Esophagus squamous epithelium (tissue), 5 donors: ENCODE measurements around the gene RELCH. TPM values are rescaled to one million over a fixed set of nuclear protein-coding genes. Genes with fewer than 3 reads are reported as not detected.

ENCODE experiments used
- DNase-seq: peaks from one replicate; lab custom pipeline; 2025; lab: John Stamatoyannopoulos, UW
- H3K27ac ChIP-seq, 4 donors: fragments of 200-600 bp; sonication (generic); one replicate each; pipeline ENCODE4 v1.5.1; 2016 to 2019; ENCODE audit warnings: mild to moderate bottlenecking in 1 of 4
- H3K27me3 ChIP-seq, 4 donors: fragments of 200-600 bp; sonication (generic); 1 replicate in 3 of 4; 2 replicates in 1 of 4; pipeline versions ENCODE4 v1.5.1 to v1.6.0; 2017 to 2021; ENCODE audit warnings: antibody characterized with exemption in 1 of 4
- H3K36me3 ChIP-seq, 3 donors: fragments of 200-600 bp; sonication (generic); one replicate each; pipeline ENCODE4 v1.5.1; 2016 to 2019
- H3K4me1 ChIP-seq, 3 donors: fragments of 200-600 bp; sonication (generic); one replicate each; pipeline ENCODE4 v1.5.1; 2017 to 2019
- H3K4me3 ChIP-seq, 4 donors: fragments of 200-600 bp; sonication (generic); 1 replicate in 3 of 4; 2 replicates in 1 of 4; pipeline ENCODE4 v1.5.1; 2016 to 2019; ENCODE audit warnings: mild to moderate bottlenecking in 2 of 4, moderate library complexity in 1 of 4
- H3K9me3 ChIP-seq, 3 donors: fragments of 200-600 bp; sonication (generic); one replicate each; pipeline ENCODE4 v1.5.1; 2016 to 2019
- POLR2A ChIP-seq, 4 donors: fragments of 450-650 bp; IDR thresholded peaks; one replicate each; pipeline ENCODE4 v1.6.1; 2017; ENCODE audit warnings: antibody characterized with exemption in 4 of 4, mild to moderate bottlenecking in 4 of 4, moderate library complexity in 3 of 4
- WGBS, 2 donors: methylation state at CpG; one replicate each; pipeline ENCODE4 v1.1.5; 2018; 5-methylcytosine and 5-hydroxymethylcytosine counted together
- intact Hi-C: fragments of 100-400 bp; cut with DNase I; formaldehyde crosslinking; loops from one replicate; pipeline ENCODE4 v1.15.0; 2022
- total RNA-seq, 4 donors: library from RNA; depleted of rRNA; stranded (reverse); fragments of >200 nt; gene quantifications; one replicate each; pipeline ENCODE4 v1.1.0, GENCODE V29; 2016
- TF ChIP-seq, protein P1 (sequence below), 6 experiments: fragments of 450-650 bp in 4 of 6; fragments of 200-600 bp in 2 of 6; sonication (generic) in 2 of 6; IDR thresholded peaks; one replicate each; pipeline ENCODE4 v1.5.1; 2016 to 2019; ENCODE audit warnings: antibody characterized with exemption in 6 of 6, mild to moderate bottlenecking in 4 of 6, moderate library complexity in 4 of 6
- donor health status: DM: yes; HTN: yes; CAD: no.

Gene RELCH
- total RNA-seq, 4 donors from 2014 or later = 32.8 to 98.0 (median 69.0) TPM

DNA sequence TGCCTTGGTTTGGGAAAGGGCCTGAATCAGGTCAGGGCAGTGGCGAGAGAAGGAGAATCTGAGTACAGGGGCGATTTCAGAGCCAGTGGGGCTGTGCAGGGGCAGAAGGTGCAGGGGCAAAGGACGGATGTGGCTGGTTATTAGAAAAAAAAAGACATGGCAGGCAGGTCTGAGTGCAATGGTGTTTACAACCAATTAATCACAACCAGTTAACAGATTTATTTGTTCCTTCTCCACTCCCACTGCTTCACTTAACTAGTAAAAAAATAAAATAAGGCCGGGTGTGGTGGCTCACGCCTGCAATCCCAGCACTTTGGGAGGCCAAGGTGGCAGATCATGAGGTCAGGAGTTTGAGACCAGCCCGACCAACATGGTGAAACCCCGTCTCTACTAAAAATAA is 143.6 kb downstream of the RELCH start:
- no peak for TF ChIP-seq POLR2A (IDR thresholded peaks at IDR 0.05)
- TF ChIP-seq, protein P1, sequence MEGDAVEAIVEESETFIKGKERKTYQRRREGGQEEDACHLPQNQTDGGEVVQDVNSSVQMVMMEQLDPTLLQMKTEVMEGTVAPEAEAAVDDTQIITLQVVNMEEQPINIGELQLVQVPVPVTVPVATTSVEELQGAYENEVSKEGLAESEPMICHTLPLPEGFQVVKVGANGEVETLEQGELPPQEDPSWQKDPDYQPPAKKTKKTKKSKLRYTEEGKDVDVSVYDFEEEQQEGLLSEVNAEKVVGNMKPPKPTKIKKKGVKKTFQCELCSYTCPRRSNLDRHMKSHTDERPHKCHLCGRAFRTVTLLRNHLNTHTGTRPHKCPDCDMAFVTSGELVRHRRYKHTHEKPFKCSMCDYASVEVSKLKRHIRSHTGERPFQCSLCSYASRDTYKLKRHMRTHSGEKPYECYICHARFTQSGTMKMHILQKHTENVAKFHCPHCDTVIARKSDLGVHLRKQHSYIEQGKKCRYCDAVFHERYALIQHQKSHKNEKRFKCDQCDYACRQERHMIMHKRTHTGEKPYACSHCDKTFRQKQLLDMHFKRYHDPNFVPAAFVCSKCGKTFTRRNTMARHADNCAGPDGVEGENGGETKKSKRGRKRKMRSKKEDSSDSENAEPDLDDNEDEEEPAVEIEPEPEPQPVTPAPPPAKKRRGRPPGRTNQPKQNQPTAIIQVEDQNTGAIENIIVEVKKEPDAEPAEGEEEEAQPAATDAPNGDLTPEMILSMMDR (IDR thresholded peaks at IDR 0.05) = no peak
- no peak for DNase-seq
- peaks cover 0 to 86% (median 4%) of the 10 kb centered on the region in 4 donors for H3K27me3 ChIP-seq
- no peak overlapping the region for H3K27ac ChIP-seq
- H3K36me3 ChIP-seq = no peaks in the 10 kb centered on the region
- H3K4me3 ChIP-seq = no peak overlapping the region
- no peaks in the 10 kb centered on the region for H3K9me3 ChIP-seq
- WGBS, 2 donors = 89 to 97% methylated on average over 7 of the region's 7 CpGs
- H3K4me1 ChIP-seq = peaks cover 7 to 49% (median 11%) of the 10 kb centered on the region in 3 donors
- intact Hi-C loops = no loop called here

DNA sequence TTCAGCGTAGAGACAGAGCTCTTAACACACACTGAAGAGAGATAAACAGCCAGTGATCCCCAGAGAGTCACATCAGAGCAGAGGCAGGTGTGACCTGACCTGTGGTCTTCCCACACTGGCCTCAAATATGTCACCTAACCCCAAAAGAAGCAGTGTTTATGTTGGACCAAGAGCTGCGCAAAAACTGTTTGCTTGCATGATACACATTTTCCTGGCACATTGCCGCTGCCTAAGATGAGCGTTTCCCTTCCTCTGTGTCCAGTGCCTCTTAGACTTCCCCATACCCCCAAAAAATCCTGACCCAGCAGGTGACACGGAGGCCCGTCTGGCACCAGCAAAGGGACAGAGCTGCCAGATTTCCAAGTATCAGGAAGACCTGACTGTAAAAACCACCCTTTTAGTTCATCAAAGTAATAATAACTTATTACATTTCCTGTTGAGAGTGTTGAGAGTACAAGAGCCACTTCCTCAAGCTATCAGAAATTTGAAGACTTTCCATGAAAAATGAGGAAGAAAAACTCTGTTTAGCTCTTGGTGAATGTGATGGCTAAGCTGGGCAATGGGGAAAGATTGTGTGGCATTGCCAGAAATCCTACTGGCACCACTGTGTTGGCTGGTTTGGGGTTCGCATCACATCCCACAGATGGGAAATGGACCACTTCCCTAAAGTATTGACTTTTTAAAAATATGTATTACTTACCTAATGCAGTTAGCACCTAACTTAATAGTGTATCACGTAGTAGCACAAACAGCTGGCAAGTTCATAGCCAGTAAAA is 144.7 kb downstream of the RELCH start:
- 67 to 80% methylated on average over 5 to 8 of the region's 8 CpGs for WGBS, 2 donors
- no peak for TF ChIP-seq POLR2A (IDR thresholded peaks at IDR 0.05)
- TF ChIP-seq, protein P1 (IDR thresholded peaks at IDR 0.05) = no peak
- intact Hi-C loops = no loop called here
- Histone ChIP-seq H3K4me3 (no peak overlapping the region), H3K36me3 (no peaks in the 10 kb centered on the region), H3K27ac (peak overlapping the region in 2 of 4 donors; percentile 26 to 39), H3K27me3 (peaks cover 0 to 80% (median 2%) of the 10 kb centered on the region in 4 donors), H3K4me1 (peaks cover under 1 to 38% (median 3%) of the 10 kb centered on the region in 3 donors), H3K9me3 (no peaks in the 10 kb centered on the region)
- no peak for DNase-seq

DNA sequence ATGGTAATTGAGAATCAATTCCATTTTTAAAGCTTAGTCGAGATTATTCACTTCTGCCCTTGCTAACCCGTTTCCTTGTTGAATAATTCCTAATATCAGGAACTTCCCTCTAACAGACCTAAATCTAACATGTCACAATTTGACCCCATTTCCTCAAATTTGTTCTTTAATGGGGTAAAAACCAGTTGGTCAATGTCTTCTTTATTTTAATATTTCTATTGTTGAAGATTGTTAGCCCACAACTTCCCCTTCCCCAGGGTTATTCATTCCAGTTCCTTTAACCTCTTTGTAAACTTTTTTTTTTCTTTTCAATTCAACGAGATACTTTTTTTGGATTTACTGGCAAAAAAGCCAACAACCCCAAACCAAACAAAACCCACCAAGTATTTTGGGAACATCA is 145.4 kb downstream of the RELCH start:
- Histone ChIP-seq H3K9me3 (no peaks in the 10 kb centered on the region), H3K36me3 (no peaks in the 10 kb centered on the region), H3K4me1 (peaks cover 0 to 34% (median 0%) of the 10 kb centered on the region in 3 donors), H3K4me3 (no peak overlapping the region), H3K27ac (peak overlapping the region in 1 of 4 donors; percentile 26), H3K27me3 (peaks cover 0 to 74% (median 0%) of the 10 kb centered on the region in 4 donors)
- no peak for DNase-seq
- TF ChIP-seq POLR2A (IDR thresholded peaks at IDR 0.05) = no peak
- TF ChIP-seq, protein P1 (IDR thresholded peaks at IDR 0.05) = no peak
- 45 to 68% methylated on average over 3 of the region's 3 CpGs for WGBS, 2 donors
- intact Hi-C loops = no loop called here

DNA sequence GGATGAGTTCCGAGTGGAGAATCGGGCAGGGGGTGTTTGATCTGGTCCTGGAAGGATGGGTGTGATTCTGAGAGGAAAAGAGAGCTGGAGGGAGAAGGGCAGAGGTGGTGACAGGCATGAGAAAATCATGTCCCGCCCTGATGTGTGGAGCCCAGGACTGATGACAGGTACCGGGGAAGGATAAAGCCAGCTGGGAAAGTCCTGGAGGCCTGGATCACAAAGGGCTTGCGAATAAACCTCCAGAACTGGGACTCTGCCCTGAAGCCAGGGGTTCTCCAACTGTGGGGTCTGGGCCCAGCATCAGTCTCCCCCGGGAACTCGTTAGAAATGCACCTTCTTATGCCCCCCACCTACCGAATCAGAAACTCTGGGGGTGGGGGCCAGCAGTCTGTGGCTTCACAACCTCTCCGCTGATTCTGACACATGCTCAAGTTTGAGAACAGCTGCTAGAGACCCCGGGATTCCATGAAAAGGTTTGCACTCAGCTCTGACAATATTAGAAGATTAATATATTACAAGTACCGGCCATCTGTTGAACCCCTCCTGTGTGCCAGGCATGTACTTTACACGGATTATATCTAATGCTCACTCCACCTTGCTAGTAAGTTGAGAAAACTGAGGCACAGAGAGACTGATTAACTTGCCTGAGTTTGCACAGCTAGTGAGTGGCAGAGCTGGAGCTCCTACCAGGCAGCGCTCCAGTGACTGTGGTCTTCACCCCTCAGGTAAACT is 146.1 kb downstream of the RELCH start:
- peaks cover 0 to 34% (median 0%) of the 10 kb centered on the region in 3 donors for H3K4me1 ChIP-seq
- DNase-seq = no peak
- 79 to 90% methylated on average over 10 to 11 of the region's 13 CpGs for WGBS, 2 donors
- no peak overlapping the region for H3K4me3 ChIP-seq
- no peaks in the 10 kb centered on the region for H3K36me3 ChIP-seq
- TF ChIP-seq, protein P1 (IDR thresholded peaks at IDR 0.05) = no peak
- no peak for TF ChIP-seq POLR2A (IDR thresholded peaks at IDR 0.05)
- no peaks in the 10 kb centered on the region for H3K9me3 ChIP-seq
- intact Hi-C loops = no loop called here
- H3K27ac ChIP-seq = no peak overlapping the region
- H3K27me3 ChIP-seq = peaks cover 0 to 67% (median 0%) of the 10 kb centered on the region in 4 donors

DNA sequence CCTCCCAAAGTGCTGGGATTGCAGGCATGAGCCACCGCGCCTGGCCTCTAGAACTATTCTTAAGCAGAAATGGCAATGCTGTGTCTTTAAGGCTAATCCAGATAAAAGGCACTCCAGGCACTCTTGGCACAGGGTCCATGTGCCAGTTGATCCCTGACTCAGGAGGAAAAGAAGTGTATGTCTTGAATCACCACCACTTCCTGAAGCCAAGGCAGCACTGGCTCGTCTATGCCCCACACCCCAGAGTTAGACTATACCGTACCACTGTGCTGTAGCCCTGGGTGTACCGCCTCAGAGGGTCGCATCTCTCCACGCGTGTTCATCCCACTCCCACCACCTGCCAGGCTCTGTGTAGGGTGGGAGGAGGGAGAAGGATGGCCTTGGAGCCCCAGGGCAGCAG is 147.1 kb downstream of the RELCH start:
- H3K4me3 ChIP-seq = no peak overlapping the region
- H3K4me1 ChIP-seq = peaks cover 0 to 32% (median 0%) of the 10 kb centered on the region in 3 donors
- 63 to 83% methylated on average over 4 to 8 of the region's 8 CpGs for WGBS, 2 donors
- TF ChIP-seq, protein P1 (IDR thresholded peaks at IDR 0.05) = no peak
- TF ChIP-seq POLR2A (IDR thresholded peaks at IDR 0.05) = no peak
- H3K9me3 ChIP-seq = no peaks in the 10 kb centered on the region
- H3K36me3 ChIP-seq = no peaks in the 10 kb centered on the region
- intact Hi-C loops = no loop called here
- H3K27ac ChIP-seq = no peak overlapping the region
- H3K27me3 ChIP-seq = peaks cover 0 to 66% (median 0%) of the 10 kb centered on the region in 4 donors
- DNase-seq = no peak
